GM03348 (cell line): ENCODE data around the gene RRP1B.
"Not testable (repeated sequence)": the region's sequence is repeated elsewhere in the genome, so short reads cannot be mapped to it uniquely, and the experiment has no call there.

Source experiments
- DNase-seq: peaks from one replicate; pipeline ENCODE4 v3.0.0; 2012; ENCODE audit warnings: low spot score

Gene RRP1B

GRCh38 chr21:43667191-43667904 lies 8.0 kb downstream of the RRP1B start:
- DNase-seq, result no peak

GRCh38 chr21:43669828-43670605 lies 10.7 kb downstream of the RRP1B start:
- no peak for DNase-seq

- DNase-seq, result no peak
Measured at GRCh38 chr21:43675871-43676270, 16.5 kb downstream of the RRP1B start.

- DNase-seq, result no peak
Measured at GRCh38 chr21:43676391-43676790, 17.0 kb downstream of the RRP1B start.

GRCh38 chr21:43679951-43680350 lies 20.6 kb downstream of the RRP1B start:
- no peak for DNase-seq

GRCh38 chr21:43680421-43680820 lies 21.1 kb downstream of the RRP1B start:
- not testable (repeated sequence) for DNase-seq

GRCh38 chr21:43681650-43682049 lies 22.3 kb downstream of the RRP1B start:
- DNase-seq, result no peak

GRCh38 chr21:43684424-43684823 lies 25.1 kb downstream of the RRP1B start:
- DNase-seq, result no peak

GRCh38 chr21:43686811-43687565 lies 27.6 kb downstream of the RRP1B start:
- DNase-seq, result no peak

- DNase-seq, result no peak
Measured at GRCh38 chr21:43687566-43688399, 28.4 kb downstream of the RRP1B start.

GRCh38 chr21:43688906-43689305 lies 29.5 kb downstream of the RRP1B start:
- DNase-seq, result no peak

GRCh38 chr21:43689556-43690337 lies 30.4 kb downstream of the RRP1B start:
- DNase-seq, result no peak

- DNase-seq, result no peak
Measured at GRCh38 chr21:43690346-43690745, 31.0 kb downstream of the RRP1B start.

- DNase-seq, result no peak
Measured at GRCh38 chr21:43691086-43691795, 31.9 kb downstream of the RRP1B start.

- no peak for DNase-seq
Measured at GRCh38 chr21:43691801-43692200, 32.4 kb downstream of the RRP1B start.

GRCh38 chr21:43692949-43693348 lies 33.6 kb downstream of the RRP1B start:
- DNase-seq, result no peak

- DNase-seq, result no peak
Measured at GRCh38 chr21:43693981-43694380, 34.6 kb downstream of the RRP1B start.

GRCh38 chr21:43694437-43695079 lies 35.2 kb downstream of the RRP1B start:
- DNase-seq, result no peak

- DNase-seq, result no peak
Measured at GRCh38 chr21:43696214-43696613, 36.9 kb downstream of the RRP1B start.
